ENCODE results near the gene PEX5L.
A peak's percentile ranks its signal among the peaks of the same experiment; 100 is the strongest.

Gene PEX5L

GRCh38 chr3:179933080-179933479 lies 103.7 kb downstream of the PEX5L start:
- Histone ChIP-seq H3K36me3 (replicated peaks; ENCODE audit: low read depth, low read length) (no peaks in the 10 kb centered on the region), H3K4me1 (ENCODE audit: low read length) (no peaks in the 10 kb centered on the region), H4K20me1 (ENCODE audit: insufficient read depth, low read length) (no peaks in the 10 kb centered on the region), H2AFZ (ENCODE audit: low read depth, low read length) (no peak overlapping the region), H3K9ac (ENCODE audit: low read length) (no peak overlapping the region), H3K27me3 (ENCODE audit: low read depth, low read length) (no peaks in the 10 kb centered on the region), H3K27ac (ENCODE audit: low read length) (no peak overlapping the region), H3K9me3 (ENCODE audit: insufficient read depth, low read length) (no peaks in the 10 kb centered on the region), H3K79me2 (ENCODE audit: low read length) (no peaks in the 10 kb centered on the region), H3K4me2 (ENCODE audit: low read length) (no peak overlapping the region), H3K4me3 (ENCODE audit: low read length) (no peak overlapping the region)
- no peak for TF ChIP-seq CTCF (IDR thresholded peaks at IDR 0.05; ENCODE audit: low read depth, low read length)
- no peak for TF ChIP-seq EZH2phosphoT487 (IDR thresholded peaks at IDR 0.05; ENCODE audit: low read depth)

GRCh38 chr3:179932674-179933073 lies 104.1 kb downstream of the PEX5L start:
- Histone ChIP-seq H4K20me1 (ENCODE audit: insufficient read depth, low read length) (no peaks in the 10 kb centered on the region), H3K27me3 (ENCODE audit: low read depth, low read length) (no peaks in the 10 kb centered on the region), H3K36me3 (replicated peaks; ENCODE audit: low read depth, low read length) (no peaks in the 10 kb centered on the region), H3K4me1 (ENCODE audit: low read length) (no peaks in the 10 kb centered on the region), H3K4me3 (ENCODE audit: low read length) (no peak overlapping the region), H3K4me2 (ENCODE audit: low read length) (no peak overlapping the region), H2AFZ (ENCODE audit: low read depth, low read length) (no peak overlapping the region), H3K27ac (ENCODE audit: low read length) (no peak overlapping the region), H3K9me3 (ENCODE audit: insufficient read depth, low read length) (no peaks in the 10 kb centered on the region), H3K9ac (ENCODE audit: low read length) (no peak overlapping the region), H3K79me2 (ENCODE audit: low read length) (no peaks in the 10 kb centered on the region)
- TF ChIP-seq EZH2phosphoT487 (IDR thresholded peaks at IDR 0.05; ENCODE audit: low read depth) (no peak), CTCF (IDR thresholded peaks at IDR 0.05; ENCODE audit: low read depth, low read length) (no peak)

- H3K9ac ChIP-seq (ENCODE audit: low read length), result no peak overlapping the region
- no peaks in the 10 kb centered on the region for H3K36me3 ChIP-seq (replicated peaks; ENCODE audit: low read depth, low read length)
- H4K20me1 ChIP-seq (ENCODE audit: insufficient read depth, low read length), result no peaks in the 10 kb centered on the region
- no peak overlapping the region for H3K4me3 ChIP-seq (ENCODE audit: low read length)
- peak; percentile 88 for TF ChIP-seq CTCF (IDR thresholded peaks at IDR 0.05; ENCODE audit: low read depth, low read length)
- no peak for TF ChIP-seq EZH2phosphoT487 (IDR thresholded peaks at IDR 0.05; ENCODE audit: low read depth)
- no peaks in the 10 kb centered on the region for H3K27me3 ChIP-seq (ENCODE audit: low read depth, low read length)
- no peak overlapping the region for H3K4me2 ChIP-seq (ENCODE audit: low read length)
- no peaks in the 10 kb centered on the region for H3K79me2 ChIP-seq (ENCODE audit: low read length)
- H3K9me3 ChIP-seq (ENCODE audit: insufficient read depth, low read length), result no peaks in the 10 kb centered on the region
- no peaks in the 10 kb centered on the region; the same call in 1 of the 2 replicates for H3K4me1 ChIP-seq (ENCODE audit: low read length)
- H2AFZ ChIP-seq (ENCODE audit: low read depth, low read length), result no peak overlapping the region
- H3K27ac ChIP-seq (ENCODE audit: low read length), result no peak overlapping the region
Observed at GRCh38 chr3:179929091-179929529, 107.6 kb downstream of the PEX5L start.

- Histone ChIP-seq H3K4me3 (ENCODE audit: low read length) (no peak overlapping the region), H3K36me3 (replicated peaks; ENCODE audit: low read depth, low read length) (no peaks in the 10 kb centered on the region), H3K4me2 (ENCODE audit: low read length) (no peak overlapping the region), H3K79me2 (ENCODE audit: low read length) (no peaks in the 10 kb centered on the region), H3K9me3 (ENCODE audit: insufficient read depth, low read length) (no peaks in the 10 kb centered on the region), H3K9ac (ENCODE audit: low read length) (no peak overlapping the region), H3K27me3 (ENCODE audit: low read depth, low read length) (no peaks in the 10 kb centered on the region), H2AFZ (ENCODE audit: low read depth, low read length) (peak overlapping the region; percentile 55; the same call in 1 of the 2 replicates), H3K27ac (ENCODE audit: low read length) (no peak overlapping the region), H3K4me1 (ENCODE audit: low read length) (peaks cover 9% of the 10 kb centered on the region), H4K20me1 (ENCODE audit: insufficient read depth, low read length) (no peaks in the 10 kb centered on the region)
- no peak for TF ChIP-seq EZH2phosphoT487 (IDR thresholded peaks at IDR 0.05; ENCODE audit: low read depth)
- TF ChIP-seq CTCF (IDR thresholded peaks at IDR 0.05; ENCODE audit: low read depth, low read length), result no peak
Observed at GRCh38 chr3:179927191-179927590, 109.5 kb downstream of the PEX5L start.

All from OCI-LY3 (cell line).